ENCODE measurements around the gene RPS15A.
"Not testable (repeated sequence)": the region's sequence is repeated elsewhere in the genome, so short reads cannot be mapped to it uniquely, and the experiment has no call there.

DNA sequence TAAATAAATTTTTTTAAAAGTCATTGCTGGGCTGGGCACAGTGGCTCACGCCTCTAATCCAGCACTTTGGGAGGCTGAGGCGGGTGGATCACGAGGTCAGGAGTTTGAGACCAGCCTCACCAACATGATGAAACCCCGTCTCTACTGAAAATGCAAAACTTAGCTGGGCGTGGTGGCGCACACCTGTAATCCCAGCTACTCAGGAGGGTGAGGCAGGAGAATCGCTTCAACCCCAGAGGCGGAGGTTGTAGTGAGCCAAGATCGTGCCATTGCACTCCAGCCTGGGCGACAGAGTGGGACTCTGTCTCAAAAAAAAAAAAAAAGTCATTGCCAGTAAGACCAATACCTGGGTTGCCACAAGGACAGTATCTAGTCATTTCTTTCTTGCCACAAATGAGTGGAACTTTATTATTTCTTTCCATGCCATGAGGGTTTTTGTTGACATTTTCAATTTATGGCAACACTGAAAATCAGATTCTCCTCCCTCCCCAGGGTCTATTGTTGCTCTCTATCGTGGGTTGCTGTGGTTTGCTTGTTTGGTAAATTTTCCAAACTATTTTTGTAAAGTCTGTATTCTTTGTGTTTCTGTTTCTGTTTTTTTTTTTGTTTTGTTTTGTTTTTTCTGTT is 19.7 kb downstream of the RPS15A start:
- not testable (repeated sequence) for TF ChIP-seq EZH2phosphoT487 (conservative IDR thresholded peaks at IDR 0.05; ENCODE audit: low read length)
- TF ChIP-seq, protein P1, sequence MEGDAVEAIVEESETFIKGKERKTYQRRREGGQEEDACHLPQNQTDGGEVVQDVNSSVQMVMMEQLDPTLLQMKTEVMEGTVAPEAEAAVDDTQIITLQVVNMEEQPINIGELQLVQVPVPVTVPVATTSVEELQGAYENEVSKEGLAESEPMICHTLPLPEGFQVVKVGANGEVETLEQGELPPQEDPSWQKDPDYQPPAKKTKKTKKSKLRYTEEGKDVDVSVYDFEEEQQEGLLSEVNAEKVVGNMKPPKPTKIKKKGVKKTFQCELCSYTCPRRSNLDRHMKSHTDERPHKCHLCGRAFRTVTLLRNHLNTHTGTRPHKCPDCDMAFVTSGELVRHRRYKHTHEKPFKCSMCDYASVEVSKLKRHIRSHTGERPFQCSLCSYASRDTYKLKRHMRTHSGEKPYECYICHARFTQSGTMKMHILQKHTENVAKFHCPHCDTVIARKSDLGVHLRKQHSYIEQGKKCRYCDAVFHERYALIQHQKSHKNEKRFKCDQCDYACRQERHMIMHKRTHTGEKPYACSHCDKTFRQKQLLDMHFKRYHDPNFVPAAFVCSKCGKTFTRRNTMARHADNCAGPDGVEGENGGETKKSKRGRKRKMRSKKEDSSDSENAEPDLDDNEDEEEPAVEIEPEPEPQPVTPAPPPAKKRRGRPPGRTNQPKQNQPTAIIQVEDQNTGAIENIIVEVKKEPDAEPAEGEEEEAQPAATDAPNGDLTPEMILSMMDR (IDR thresholded peaks at IDR 0.05; ENCODE audit: insufficient read depth, low read length, poor library complexity, severe bottlenecking) = not testable (repeated sequence)
